Natural killer cell (primary cell): ENCODE data around the gene PTPRN2. TPM values are rescaled to one million over a fixed set of nuclear protein-coding genes. Genes with fewer than 3 reads are reported as not detected.

Experiments used
- ATAC-seq, 3 donors: fragments of 150-1000 bp in 2 of 3; fragments of 200-7000 bp in 1 of 3; cut with Tn5 transposase; 1 replicate in 1 of 3; 2 replicates in 2 of 3; pipeline ENCODE4 v1.10.0; 2021; ENCODE audit warnings: mild to moderate bottlenecking in 2 of 3, moderate library complexity in 2 of 3
- DNase-seq, 2 donors: peaks; one replicate each; pipeline versions ENCODE4 v3.0.0 to v3.0.0-alpha.2; 2013 to 2021; ENCODE audit warnings: mixed read lengths in 1 of 2
- H3K27ac ChIP-seq: one replicate; pipeline ENCODE4 v1.5.1; 2013; ENCODE audit warnings: mild to moderate bottlenecking, low read length
- H3K27me3 ChIP-seq: one replicate; pipeline ENCODE4 v1.6.1; 2013; ENCODE audit warnings: low read length; ENCODE audit not compliant: control insufficient read depth, insufficient read depth
- H3K36me3 ChIP-seq: one replicate; pipeline ENCODE4 v1.6.1; 2013; ENCODE audit warnings: low read length; ENCODE audit not compliant: control insufficient read depth, insufficient read depth
- H3K4me1 ChIP-seq: one replicate; pipeline ENCODE4 v1.6.1; 2013; ENCODE audit warnings: low read length; ENCODE audit not compliant: control insufficient read depth, insufficient read depth
- H3K4me3 ChIP-seq: one replicate; pipeline ENCODE4 v1.5.1; 2013; ENCODE audit warnings: low read length
- H3K9me3 ChIP-seq: one replicate; pipeline ENCODE4 v1.6.1; 2013; ENCODE audit warnings: low read length; ENCODE audit not compliant: control insufficient read depth, insufficient read depth
- H3K27ac Mint-ChIP-seq, 2 donors: one replicate each; pipeline ENCODE4 v1.8.0; 2022; ENCODE audit warnings: mild to moderate bottlenecking in 2 of 2, mixed read lengths in 2 of 2, moderate library complexity in 1 of 2
- H3K27me3 Mint-ChIP-seq, 2 donors: one replicate each; pipeline ENCODE4 v1.8.0; 2022; ENCODE audit warnings: low read depth in 2 of 2, mixed read lengths in 2 of 2
- H3K36me3 Mint-ChIP-seq: one replicate; pipeline ENCODE4 v1.8.0; 2022; ENCODE audit warnings: mixed read lengths
- H3K4me1 Mint-ChIP-seq, 2 donors: one replicate each; pipeline ENCODE4 v1.8.0; 2022; ENCODE audit warnings: mixed read lengths in 2 of 2
- H3K4me3 Mint-ChIP-seq: one replicate; pipeline ENCODE4 v1.8.0; 2022; ENCODE audit warnings: mild to moderate bottlenecking, moderate library complexity, mixed read lengths
- H3K9me3 Mint-ChIP-seq, 2 donors: one replicate each; pipeline ENCODE4 v1.8.0; 2022; ENCODE audit warnings: mixed read lengths in 2 of 2
- WGBS: methylation state at CpG from one replicate; pipeline ENCODE4 v1.1.7; 2013; ENCODE audit warnings: missing lambda C conversion rate; ENCODE audit not compliant: insufficient coverage; 5-methylcytosine and 5-hydroxymethylcytosine counted together
- intact Hi-C: fragments of 100-400 bp; cut with micrococcal nuclease; formaldehyde crosslinking; loops from one replicate; pipeline ENCODE4 v1.14.2; 2022
- total RNA-seq, 4 donors: library from RNA; stranded (reverse); fragments of 120-200 nt in 1 of 4; gene quantifications; one replicate each; pipeline versions ENCODE4 v1.2.3 to v1.2.4, GENCODE V29; 2013 to 2022
- TF ChIP-seq, protein P1 (sequence below): fragments of 200-600 bp; IDR thresholded peaks from one replicate; pipeline ENCODE4 v1.8.0; 2022; ENCODE audit warnings: antibody characterized with exemption

The PTPRN2 gene
- total RNA-seq, 3 donors from 2014 or later (not counting 1 experiment from before 2014, with no cell fraction given), result 1.3 to 2.5 (median 1.9) TPM

DNA sequence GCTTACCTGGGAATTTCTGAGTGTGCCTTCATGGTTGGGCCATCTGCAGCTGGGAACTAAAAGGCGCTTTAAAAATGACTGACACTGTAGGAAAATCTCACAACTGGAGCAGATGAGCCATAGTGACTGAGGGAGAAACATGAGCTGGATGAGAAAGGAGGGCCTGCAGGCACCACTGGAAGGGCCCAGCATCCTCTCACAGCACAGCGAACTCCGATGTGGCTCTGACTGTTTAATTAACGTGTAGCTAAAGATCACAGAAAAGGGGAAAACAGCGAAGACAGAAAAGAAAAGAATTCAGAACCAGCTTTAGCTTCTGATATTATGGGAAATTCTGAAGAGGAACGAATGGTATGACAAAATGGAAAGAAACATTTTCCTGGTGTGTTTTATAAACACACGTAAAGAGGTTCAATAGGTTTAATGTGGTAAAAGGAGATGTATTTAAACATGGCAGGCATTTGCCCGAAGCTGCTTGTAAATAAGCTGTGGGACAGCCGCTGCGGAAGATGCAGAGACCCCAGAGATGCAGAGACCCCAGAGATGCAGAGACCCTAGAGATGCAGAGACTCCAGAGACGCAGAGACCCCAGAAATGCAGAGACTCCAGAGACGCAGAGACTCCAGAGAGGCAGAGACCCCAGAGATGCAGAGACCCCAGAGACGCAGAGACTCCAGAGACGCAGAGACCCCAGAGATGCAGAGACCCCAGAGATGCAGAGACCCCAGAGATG is 534.3 kb downstream of the PTPRN2 start:
- no peak overlapping the region for H3K27ac Mint-ChIP-seq
- ATAC-seq, result no peak
- Histone ChIP-seq H3K27me3 (no peaks in the 10 kb centered on the region), H3K4me3 (no peak overlapping the region), H3K36me3 (no peaks in the 10 kb centered on the region), H3K4me1 (no peaks in the 10 kb centered on the region), H3K27ac (no peak overlapping the region), H3K9me3 (no peaks in the 10 kb centered on the region)
- DNase-seq, result no peak
- TF ChIP-seq, protein P1, sequence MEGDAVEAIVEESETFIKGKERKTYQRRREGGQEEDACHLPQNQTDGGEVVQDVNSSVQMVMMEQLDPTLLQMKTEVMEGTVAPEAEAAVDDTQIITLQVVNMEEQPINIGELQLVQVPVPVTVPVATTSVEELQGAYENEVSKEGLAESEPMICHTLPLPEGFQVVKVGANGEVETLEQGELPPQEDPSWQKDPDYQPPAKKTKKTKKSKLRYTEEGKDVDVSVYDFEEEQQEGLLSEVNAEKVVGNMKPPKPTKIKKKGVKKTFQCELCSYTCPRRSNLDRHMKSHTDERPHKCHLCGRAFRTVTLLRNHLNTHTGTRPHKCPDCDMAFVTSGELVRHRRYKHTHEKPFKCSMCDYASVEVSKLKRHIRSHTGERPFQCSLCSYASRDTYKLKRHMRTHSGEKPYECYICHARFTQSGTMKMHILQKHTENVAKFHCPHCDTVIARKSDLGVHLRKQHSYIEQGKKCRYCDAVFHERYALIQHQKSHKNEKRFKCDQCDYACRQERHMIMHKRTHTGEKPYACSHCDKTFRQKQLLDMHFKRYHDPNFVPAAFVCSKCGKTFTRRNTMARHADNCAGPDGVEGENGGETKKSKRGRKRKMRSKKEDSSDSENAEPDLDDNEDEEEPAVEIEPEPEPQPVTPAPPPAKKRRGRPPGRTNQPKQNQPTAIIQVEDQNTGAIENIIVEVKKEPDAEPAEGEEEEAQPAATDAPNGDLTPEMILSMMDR, result no peak
- no peaks in the 10 kb centered on the region for H3K36me3 Mint-ChIP-seq
- H3K27me3 Mint-ChIP-seq, result no peaks in the 10 kb centered on the region
- intact Hi-C loops, result no loop called here
- H3K4me3 Mint-ChIP-seq, result no peak overlapping the region
- WGBS, result 85% methylated on average over 14 of the region's 14 CpGs
- no peaks in the 10 kb centered on the region for H3K4me1 Mint-ChIP-seq
- peaks cover 0 to 2% of the 10 kb centered on the region in 2 donors for H3K9me3 Mint-ChIP-seq

DNA sequence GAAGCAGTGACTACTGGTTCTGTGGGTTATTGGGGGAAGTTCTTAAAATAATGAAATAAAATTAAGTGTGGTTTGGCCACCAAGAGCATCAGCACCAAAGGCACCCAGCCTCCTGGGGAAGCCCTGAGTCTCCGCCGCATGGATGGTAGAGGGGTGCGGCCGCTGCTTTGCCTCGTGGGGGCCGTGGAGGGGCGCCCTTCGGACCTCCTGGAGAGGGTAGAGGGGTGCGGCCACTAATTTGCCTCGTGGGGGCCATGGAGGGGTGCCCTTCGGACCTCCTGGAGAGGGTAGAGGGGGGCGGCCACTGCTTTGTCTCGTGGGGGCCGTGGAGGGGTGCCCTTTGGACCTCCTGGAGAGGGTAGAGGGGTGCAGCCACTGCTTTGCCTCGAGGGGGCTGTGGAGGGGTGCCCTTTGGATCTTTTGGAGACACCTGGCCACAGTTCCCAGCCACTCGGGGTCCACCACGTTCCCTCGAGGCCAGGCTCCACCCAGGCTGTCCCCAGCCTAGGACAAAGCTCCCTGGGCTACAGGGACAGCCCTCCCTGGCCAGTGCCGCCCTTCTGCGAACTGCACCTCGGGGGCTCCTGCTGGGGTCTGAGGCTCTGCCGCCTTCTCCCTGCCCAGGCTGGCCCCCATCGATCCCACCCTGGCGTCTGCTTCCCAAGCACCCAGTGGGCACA is 535.1 kb downstream of the PTPRN2 start:
- Mint-ChIP-seq H3K36me3 (no peaks in the 10 kb centered on the region), H3K27ac (no peak overlapping the region), H3K4me1 (no peaks in the 10 kb centered on the region), H3K4me3 (no peak overlapping the region), H3K27me3 (no peaks in the 10 kb centered on the region), H3K9me3 (peaks cover 0 to 2% of the 10 kb centered on the region in 2 donors)
- Histone ChIP-seq H3K27me3 (no peaks in the 10 kb centered on the region), H3K4me3 (no peak overlapping the region), H3K36me3 (no peaks in the 10 kb centered on the region), H3K27ac (no peak overlapping the region), H3K4me1 (no peaks in the 10 kb centered on the region), H3K9me3 (no peaks in the 10 kb centered on the region)
- intact Hi-C loops, result no loop called here
- no peak for DNase-seq
- no peak for ATAC-seq
- TF ChIP-seq, protein P1, result no peak
- WGBS, result 78% methylated on average over 23 of the region's 24 CpGs

DNA sequence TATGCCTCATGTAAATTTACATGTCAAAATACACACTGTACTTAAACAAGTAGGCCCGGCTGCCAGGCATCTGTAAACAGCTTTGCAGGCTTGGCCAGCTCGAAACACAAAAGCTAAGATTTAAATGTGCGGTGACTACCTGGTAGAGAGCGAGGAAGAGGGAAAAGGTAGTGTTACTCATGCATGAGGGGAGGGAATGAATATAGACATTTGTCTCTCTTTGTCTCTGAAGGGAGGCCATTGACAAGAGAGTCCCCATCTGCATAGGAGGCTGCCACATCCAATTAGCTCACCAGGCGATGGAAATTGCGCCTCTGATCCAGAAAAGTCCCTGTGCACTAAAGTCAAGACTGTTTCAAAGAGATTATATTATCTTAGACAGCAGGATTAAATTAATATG is 535.8 kb downstream of the PTPRN2 start:
- Mint-ChIP-seq H3K9me3 (peaks cover 0 to 2% of the 10 kb centered on the region in 2 donors), H3K27me3 (no peaks in the 10 kb centered on the region)

More for the DNA sequence above, 535.8 kb downstream of the PTPRN2 start:
- Mint-ChIP-seq H3K4me3 (no peak overlapping the region), H3K27ac (no peak overlapping the region), H3K4me1 (no peaks in the 10 kb centered on the region), H3K36me3 (no peaks in the 10 kb centered on the region)
- Histone ChIP-seq H3K36me3 (no peaks in the 10 kb centered on the region), H3K9me3 (no peaks in the 10 kb centered on the region), H3K27ac (no peak overlapping the region), H3K4me1 (no peaks in the 10 kb centered on the region), H3K4me3 (no peak overlapping the region), H3K27me3 (no peaks in the 10 kb centered on the region)
- intact Hi-C loops, result no loop called here
- ATAC-seq, result no peak
- no peak for DNase-seq
- TF ChIP-seq, protein P1, result no peak
- WGBS, result 74% methylated on average over 6 of the region's 6 CpGs
